WTC11 (cell line): ENCODE results near the gene NPAS2. TPM values are rescaled to one million over a fixed set of nuclear protein-coding genes. Genes with fewer than 3 reads are reported as not detected.

ENCODE experiments used
- ATAC-seq: fragments of 200-7000 bp; cut with Tn5 transposase; 2 replicates; pipeline ENCODE4 v1.10.0; 2021; ENCODE audit warnings: mild to moderate bottlenecking, moderate library complexity
- CTCF ChIA-PET: fragments of 300-600 bp; sonication (Branson Sonifier 250); formaldehyde crosslinking; loops from one replicate; lab custom pipeline; 2021; ENCODE audit warnings: antibody characterized with exemption; lab: Charles Lee
- POLR2A ChIA-PET: fragments of 350-600 bp; sonication (Branson Sonifier 250); formaldehyde crosslinking; loops from one replicate; lab custom pipeline; 2021; ENCODE audit warnings: antibody characterized with exemption; lab: Charles Lee
- DNase-seq: peaks from one replicate; pipeline ENCODE4 v3.0.0; 2021; ENCODE audit warnings: low spot score
- H3K27ac Mint-ChIP-seq: 2 replicates; pipeline ENCODE4 v1.8.0; 2021; ENCODE audit warnings: mixed read lengths
- H3K27me3 Mint-ChIP-seq: 2 replicates; pipeline ENCODE4 v1.8.0; 2021; ENCODE audit warnings: low read depth, mild to moderate bottlenecking, moderate library complexity, mixed read lengths
- H3K36me3 Mint-ChIP-seq: 2 replicates; pipeline ENCODE4 v1.8.0; 2021; ENCODE audit warnings: mixed read lengths
- H3K4me1 Mint-ChIP-seq: 2 replicates; pipeline ENCODE4 v1.8.0; 2022; ENCODE audit warnings: mixed read lengths
- H3K4me3 Mint-ChIP-seq: 2 replicates; pipeline ENCODE4 v1.8.0; 2021; ENCODE audit warnings: mild to moderate bottlenecking, moderate library complexity, mixed read lengths
- H3K9me3 Mint-ChIP-seq: 2 replicates; pipeline ENCODE4 v1.8.0; 2021; ENCODE audit warnings: mixed read lengths
- ATF6 ChIP-seq: sonication (generic); formaldehyde crosslinking; IDR thresholded peaks from 2 replicates; pipeline ENCODE4 v1.8.1; 2023; ENCODE audit warnings: mild to moderate bottlenecking, missing genetic modification reagents
- CTCF ChIP-seq: fragments of 200-600 bp; IDR thresholded peaks from 2 replicates; pipeline ENCODE4 v1.8.0; 2022; ENCODE audit warnings: antibody characterized with exemption
- ERG ChIP-seq: fragments of 250-450 bp; sonication (Bioruptor Pico); IDR thresholded peaks from 2 replicates; pipeline ENCODE4 v1.8.0; 2021; ENCODE audit warnings: mild to moderate bottlenecking
- FOXJ3 ChIP-seq: sonication (generic); formaldehyde crosslinking; IDR thresholded peaks from 2 replicates; pipeline ENCODE4 v1.9.0; 2021; ENCODE audit warnings: missing genetic modification reagents, mild to moderate bottlenecking, borderline replicate concordance
- GABPB1 ChIP-seq: sonication (generic); formaldehyde crosslinking; IDR thresholded peaks from 2 replicates; pipeline ENCODE4 v1.8.1; 2023; ENCODE audit warnings: mild to moderate bottlenecking, missing genetic modification reagents
- IRF2 ChIP-seq: sonication (generic); formaldehyde crosslinking; IDR thresholded peaks from 2 replicates; pipeline ENCODE4 v1.8.0; 2022; ENCODE audit warnings: low read depth, missing genetic modification reagents, borderline replicate concordance
- KAT7 ChIP-seq: sonication (generic); formaldehyde crosslinking; IDR thresholded peaks from 2 replicates; pipeline ENCODE4 v1.8.1; 2023; ENCODE audit warnings: missing genetic modification reagents, mild to moderate bottlenecking, borderline replicate concordance
- NFYB ChIP-seq: sonication (generic); formaldehyde crosslinking; conservative IDR thresholded peaks from 2 replicates; pipeline ENCODE4 v1.8.0; 2022; ENCODE audit warnings: low read depth, missing genetic modification reagents
- NR3C1 ChIP-seq: sonication (generic); formaldehyde crosslinking; conservative IDR thresholded peaks from 2 replicates; pipeline ENCODE4 v1.8.1; 2023; ENCODE audit warnings: low read depth, mild to moderate bottlenecking, missing genetic modification reagents
- PRDM15 ChIP-seq: sonication (generic); formaldehyde crosslinking; IDR thresholded peaks from 2 replicates; pipeline ENCODE4 v1.8.0; 2022; ENCODE audit warnings: missing genetic modification reagents
- PRRX2 ChIP-seq: fragments of 250-450 bp; sonication (Bioruptor Pico); IDR thresholded peaks from 2 replicates; pipeline ENCODE4 v1.8.0; 2021; ENCODE audit warnings: mild to moderate bottlenecking
- RELA ChIP-seq: sonication (generic); formaldehyde crosslinking; IDR thresholded peaks from 2 replicates; pipeline ENCODE4 v1.8.1; 2022; ENCODE audit warnings: missing genetic modification reagents, mild to moderate bottlenecking, borderline replicate concordance
- RORB ChIP-seq: fragments of 250-450 bp; sonication (Bioruptor Pico); IDR thresholded peaks from 2 replicates; pipeline ENCODE4 v1.9.0; 2021; ENCODE audit warnings: mild to moderate bottlenecking
- SOX15 ChIP-seq: fragments of 250-450 bp; sonication (Bioruptor Pico); IDR thresholded peaks from 2 replicates; pipeline ENCODE4 v1.9.0; 2021; ENCODE audit warnings: mild to moderate bottlenecking
- TCF7 ChIP-seq: sonication (generic); formaldehyde crosslinking; IDR thresholded peaks from 2 replicates; pipeline ENCODE4 v1.8.0; 2022; ENCODE audit warnings: mild to moderate bottlenecking, low read depth, missing genetic modification reagents, moderate library complexity
- ZBTB21 ChIP-seq: sonication (generic); formaldehyde crosslinking; IDR thresholded peaks from 2 replicates; pipeline ENCODE4 v1.8.1; 2023; ENCODE audit warnings: mild to moderate bottlenecking, missing genetic modification reagents, borderline replicate concordance
- ZNF396 ChIP-seq: fragments of 250-450 bp; sonication (Bioruptor Pico); IDR thresholded peaks from 2 replicates; pipeline ENCODE4 v1.8.0; 2021; ENCODE audit warnings: mild to moderate bottlenecking, moderate library complexity, borderline replicate concordance
- ZNF416 ChIP-seq: fragments of 250-450 bp; sonication (Bioruptor Pico); IDR thresholded peaks from 2 replicates; pipeline ENCODE4 v1.9.0; 2021; ENCODE audit warnings: mild to moderate bottlenecking, inconsistent platforms
- total RNA-seq: library from RNA; stranded (reverse); gene quantifications from 3 replicates; pipeline ENCODE4 v1.2.3, GENCODE V29; 2021
- TF ChIP-seq, protein P1 (sequence below): sonication (generic); formaldehyde crosslinking; IDR thresholded peaks from 2 replicates; pipeline ENCODE4 v1.8.0; 2022; ENCODE audit warnings: mild to moderate bottlenecking, missing genetic modification reagents
- TF ChIP-seq, protein P2 (sequence below): sonication (generic); formaldehyde crosslinking; IDR thresholded peaks from 2 replicates; pipeline ENCODE4 v1.8.1; 2023; ENCODE audit warnings: mild to moderate bottlenecking, missing genetic modification reagents, borderline replicate concordance

Gene NPAS2
- total RNA-seq, 1 experiment from 2014 or later: 2.6 TPM

DNA sequence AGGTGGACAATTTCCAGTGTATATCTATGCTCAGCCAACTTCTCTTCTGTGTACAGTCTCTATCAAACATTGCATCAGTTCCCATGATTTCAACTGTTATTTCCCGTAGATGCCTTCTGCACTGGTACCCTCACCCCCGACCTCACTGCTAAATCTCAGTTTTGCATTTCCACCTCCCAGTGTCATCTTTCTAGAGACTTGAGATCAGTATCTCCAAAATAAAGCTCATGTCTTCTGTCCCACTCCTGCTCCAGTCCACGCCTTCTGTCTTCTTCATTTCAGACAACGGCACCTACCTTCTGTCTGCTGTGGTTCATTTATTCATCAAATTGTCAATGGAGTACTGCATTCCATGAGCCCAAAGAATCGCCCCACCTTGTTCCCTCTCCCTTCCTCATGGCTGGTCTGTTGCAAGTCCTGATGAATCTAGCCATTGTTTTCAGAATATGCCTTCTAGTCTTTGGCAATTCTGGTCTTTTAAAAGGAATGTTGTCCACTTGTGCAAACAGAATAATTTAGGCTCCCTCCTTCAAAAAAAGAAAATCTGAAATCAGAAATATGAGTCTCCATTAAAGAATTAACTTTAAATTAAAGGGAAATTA, 23.3 kb upstream of the NPAS2 start:
- DNase-seq (no peak), ATAC-seq (no peak)
- Mint-ChIP-seq H3K27me3 (no peaks in the 10 kb centered on the region), H3K9me3 (no peaks in the 10 kb centered on the region), H3K36me3 (no peaks in the 10 kb centered on the region), H3K27ac (no peak overlapping the region), H3K4me1 (peaks cover 2% of the 10 kb centered on the region), H3K4me3 (no peak overlapping the region)
- CTCF ChIA-PET: no interaction called here
- POLR2A ChIA-PET: no interaction called here
- TF ChIP-seq GABPB1 (CRISPR knock-in tag): peak; percentile 51; the same call in 1 of the 2 replicates
- TF ChIP-seq NFYB: no peak

DNA sequence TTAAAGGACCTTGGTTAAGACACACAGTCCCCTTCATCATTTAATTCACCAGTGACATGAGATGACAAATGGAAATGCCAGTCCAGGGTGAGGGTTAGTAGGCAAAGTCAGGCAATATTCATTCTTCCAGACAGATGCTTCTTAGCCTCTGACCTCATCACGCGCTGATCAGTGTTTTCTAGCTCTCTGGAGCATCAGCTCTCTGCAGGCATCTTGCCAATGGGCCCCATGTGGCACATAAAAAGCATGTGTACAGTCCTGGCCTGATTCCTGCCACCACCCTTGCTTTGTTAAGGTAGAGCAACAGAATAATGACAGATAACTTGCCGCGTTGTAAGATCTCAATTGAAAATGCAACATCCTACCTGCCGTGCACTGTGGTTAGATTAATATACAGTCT, 20.3 kb upstream of the NPAS2 start:
- H3K4me3 Mint-ChIP-seq: no peak overlapping the region
- ChIA-PET CTCF (interaction anchor here (1.9 kb wide), 1 partner anchor 189 kb away, joined by 4 read pairs; no protein-coding TSS in a partner anchor), POLR2A (no interaction called here)
- DNase-seq (no peak), ATAC-seq (no peak)
- no peaks in the 10 kb centered on the region for H3K27me3 Mint-ChIP-seq
- no peak overlapping the region for H3K27ac Mint-ChIP-seq
- H3K4me1 Mint-ChIP-seq: peaks cover 8% of the 10 kb centered on the region
- H3K36me3 Mint-ChIP-seq: no peaks in the 10 kb centered on the region
- TF ChIP-seq ATF6 (CRISPR knock-in tag): no peak
- TF ChIP-seq FOXJ3 (CRISPR knock-in tag): no peak
- TF ChIP-seq, protein P1, sequence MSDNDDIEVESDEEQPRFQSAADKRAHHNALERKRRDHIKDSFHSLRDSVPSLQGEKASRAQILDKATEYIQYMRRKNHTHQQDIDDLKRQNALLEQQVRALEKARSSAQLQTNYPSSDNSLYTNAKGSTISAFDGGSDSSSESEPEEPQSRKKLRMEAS (CRISPR knock-in tag): no peak
- no peak for TF ChIP-seq KAT7 (CRISPR knock-in tag)
- no peak for TF ChIP-seq TCF7
- no peak for TF ChIP-seq CTCF
- no peak for TF ChIP-seq ZNF416 (CRISPR knock-in tag)
- H3K9me3 Mint-ChIP-seq: no peaks in the 10 kb centered on the region

GRCh38 chr2:100800915-100801314, 19.0 kb upstream of the NPAS2 start:
- CTCF ChIA-PET: no interaction called here
- peaks cover 8% of the 10 kb centered on the region for H3K4me1 Mint-ChIP-seq
- H3K4me3 Mint-ChIP-seq: no peak overlapping the region
- TF ChIP-seq ZBTB21 (CRISPR knock-in tag): no peak
- no peak for TF ChIP-seq PRRX2 (CRISPR knock-in tag)
- no peak for TF ChIP-seq PRDM15
- no peak for TF ChIP-seq ZNF396
- TF ChIP-seq SOX15 (CRISPR knock-in tag): no peak
- no peak for TF ChIP-seq RORB (CRISPR knock-in tag)
- TF ChIP-seq IRF2 (CRISPR knock-in tag): no peak
- no peak for TF ChIP-seq ERG (CRISPR knock-in tag)
- TF ChIP-seq, protein P2, sequence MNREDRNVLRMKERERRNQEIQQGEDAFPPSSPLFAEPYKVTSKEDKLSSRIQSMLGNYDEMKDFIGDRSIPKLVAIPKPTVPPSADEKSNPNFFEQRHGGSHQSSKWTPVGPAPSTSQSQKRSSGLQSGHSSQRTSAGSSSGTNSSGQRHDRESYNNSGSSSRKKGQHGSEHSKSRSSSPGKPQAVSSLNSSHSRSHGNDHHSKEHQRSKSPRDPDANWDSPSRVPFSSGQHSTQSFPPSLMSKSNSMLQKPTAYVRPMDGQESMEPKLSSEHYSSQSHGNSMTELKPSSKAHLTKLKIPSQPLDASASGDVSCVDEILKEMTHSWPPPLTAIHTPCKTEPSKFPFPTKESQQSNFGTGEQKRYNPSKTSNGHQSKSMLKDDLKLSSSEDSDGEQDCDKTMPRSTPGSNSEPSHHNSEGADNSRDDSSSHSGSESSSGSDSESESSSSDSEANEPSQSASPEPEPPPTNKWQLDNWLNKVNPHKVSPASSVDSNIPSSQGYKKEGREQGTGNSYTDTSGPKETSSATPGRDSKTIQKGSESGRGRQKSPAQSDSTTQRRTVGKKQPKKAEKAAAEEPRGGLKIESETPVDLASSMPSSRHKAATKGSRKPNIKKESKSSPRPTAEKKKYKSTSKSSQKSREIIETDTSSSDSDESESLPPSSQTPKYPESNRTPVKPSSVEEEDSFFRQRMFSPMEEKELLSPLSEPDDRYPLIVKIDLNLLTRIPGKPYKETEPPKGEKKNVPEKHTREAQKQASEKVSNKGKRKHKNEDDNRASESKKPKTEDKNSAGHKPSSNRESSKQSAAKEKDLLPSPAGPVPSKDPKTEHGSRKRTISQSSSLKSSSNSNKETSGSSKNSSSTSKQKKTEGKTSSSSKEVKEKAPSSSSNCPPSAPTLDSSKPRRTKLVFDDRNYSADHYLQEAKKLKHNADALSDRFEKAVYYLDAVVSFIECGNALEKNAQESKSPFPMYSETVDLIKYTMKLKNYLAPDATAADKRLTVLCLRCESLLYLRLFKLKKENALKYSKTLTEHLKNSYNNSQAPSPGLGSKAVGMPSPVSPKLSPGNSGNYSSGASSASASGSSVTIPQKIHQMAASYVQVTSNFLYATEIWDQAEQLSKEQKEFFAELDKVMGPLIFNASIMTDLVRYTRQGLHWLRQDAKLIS: no peak
- TF ChIP-seq NR3C1 (CRISPR knock-in tag): no peak
- TF ChIP-seq RELA (CRISPR knock-in tag): no peak

More at GRCh38 chr2:100800915-100801314, 19.0 kb upstream of the NPAS2 start:
- no peak for ATAC-seq
- Mint-ChIP-seq H3K9me3 (no peaks in the 10 kb centered on the region), H3K36me3 (no peaks in the 10 kb centered on the region), H3K27ac (no peak overlapping the region), H3K27me3 (no peaks in the 10 kb centered on the region)
- POLR2A ChIA-PET: no interaction called here
- DNase-seq: no peak
